Measurements from ENCODE around the gene DPYSL5. TPM values are rescaled to one million over a fixed set of nuclear protein-coding genes. Genes with fewer than 3 reads are reported as not detected.

DPYSL5 gene
- total and polyA plus RNA-seq, 4 donors: not detected

GRCh38 chr2:26985807-26986206 lies 137.9 kb downstream of the DPYSL5 start:
- no peak for ATAC-seq (ENCODE audit: low FRiP score)

DNA sequence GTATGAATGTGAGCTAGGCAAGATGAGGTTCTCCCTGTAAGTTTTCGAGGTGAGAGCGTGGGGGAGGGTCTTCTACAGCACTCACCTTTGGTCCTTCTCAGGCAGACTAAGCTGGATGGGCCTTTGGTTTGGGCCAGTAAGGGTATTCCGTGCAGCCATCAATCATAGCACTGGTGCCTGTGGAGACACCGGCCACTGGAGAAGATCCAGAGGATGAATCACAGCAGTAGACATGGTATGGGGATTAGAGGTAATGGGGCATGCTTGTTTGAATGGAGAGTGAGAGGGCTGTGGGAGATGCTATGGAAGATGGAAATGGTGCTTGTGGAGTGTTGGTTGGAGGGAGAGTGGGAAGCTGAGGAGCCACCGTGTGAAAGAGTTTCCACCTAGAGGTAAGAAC lies 138.6 kb downstream of the DPYSL5 start:
- Histone ChIP-seq H3K27me3 (ENCODE audit: control insufficient read depth in 1 of 2, insufficient read depth in 2 of 2, low read length in 1 of 2) (no peaks in the 10 kb centered on the region), H3K4me3 (ENCODE audit: low read length in 2 of 2) (no peak overlapping the region), H3K9me3 (ENCODE audit: control insufficient read depth, low read length) (no peaks in the 10 kb centered on the region), H3K36me3 (ENCODE audit: control insufficient read depth in 1 of 2, insufficient read depth in 2 of 2, low read length in 1 of 2) (no peaks in the 10 kb centered on the region), H3K4me1 (ENCODE audit: control insufficient read depth in 1 of 2, insufficient read depth in 2 of 2, low read length in 2 of 2) (peaks cover 0 to 2% of the 10 kb centered on the region in 2 donors), H3K27ac (ENCODE audit: low read depth in 1 of 2, low read length in 2 of 2) (no peak overlapping the region)
- WGBS, 2 donors: 89 to 91% methylated on average over 5 of the region's 5 CpGs
- intact Hi-C loops (cut with DNase I): no loop called here
- DNase-seq (no peak), ATAC-seq (ENCODE audit: low FRiP score) (no peak)

More at GRCh38 chr2:26985807-26986206, 137.9 kb downstream of the DPYSL5 start:
- intact Hi-C loops (cut with DNase I): no loop called here
- Histone ChIP-seq H3K27ac (ENCODE audit: low read depth in 1 of 2, low read length in 2 of 2) (no peak overlapping the region), H3K27me3 (ENCODE audit: control insufficient read depth in 1 of 2, insufficient read depth in 2 of 2, low read length in 1 of 2) (no peaks in the 10 kb centered on the region), H3K4me1 (ENCODE audit: control insufficient read depth in 1 of 2, insufficient read depth in 2 of 2, low read length in 2 of 2) (peaks cover 0 to 2% of the 10 kb centered on the region in 2 donors), H3K9me3 (ENCODE audit: control insufficient read depth, low read length) (no peaks in the 10 kb centered on the region), H3K4me3 (ENCODE audit: low read length in 2 of 2) (no peak overlapping the region), H3K36me3 (ENCODE audit: control insufficient read depth in 1 of 2, insufficient read depth in 2 of 2, low read length in 1 of 2) (no peaks in the 10 kb centered on the region)
- no peak for DNase-seq
- 84 to 85% methylated on average over 4 of the region's 4 CpGs for WGBS, 2 donors

DNA sequence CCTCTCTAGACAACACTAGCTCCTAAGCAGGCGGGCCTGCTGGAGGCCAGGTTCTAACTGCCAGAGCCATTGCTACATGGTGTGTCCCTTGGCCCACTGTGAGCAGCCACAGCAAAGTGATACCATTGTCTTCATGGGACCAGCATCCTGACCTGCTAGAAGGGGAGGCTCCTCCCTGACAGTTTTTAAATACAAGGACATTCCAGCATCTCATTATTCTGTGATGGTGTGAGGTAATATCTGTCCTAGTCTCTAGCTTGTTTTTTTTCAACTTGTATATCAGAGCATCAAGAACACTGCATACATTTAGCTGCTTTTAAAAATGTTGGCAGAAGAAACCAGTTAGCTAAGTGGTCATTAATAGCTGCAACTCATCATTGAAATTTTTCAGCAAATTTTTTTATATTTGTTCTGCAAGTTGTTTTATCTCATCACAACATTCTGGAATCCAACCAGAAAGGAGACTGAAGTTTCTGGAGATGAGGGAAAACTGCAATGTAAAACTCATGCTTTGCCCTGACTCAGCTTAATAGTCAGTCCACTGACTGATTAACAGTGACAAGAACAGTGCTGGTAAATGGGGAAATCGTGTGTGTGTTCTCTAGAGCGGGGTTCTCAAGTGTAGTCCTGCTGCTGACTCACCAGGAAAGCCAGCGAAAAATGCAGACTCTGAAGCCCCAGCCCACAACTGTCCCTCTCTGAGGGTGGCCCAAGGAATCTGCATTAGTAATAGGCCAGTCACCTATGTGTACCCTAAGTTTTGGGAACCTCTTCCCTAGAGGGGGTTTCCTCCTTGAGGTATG lies 140.3 kb downstream of the DPYSL5 start:
- intact Hi-C loops (cut with DNase I): no loop called here
- Histone ChIP-seq H3K9me3 (ENCODE audit: control insufficient read depth, low read length) (no peaks in the 10 kb centered on the region), H3K27ac (ENCODE audit: low read depth in 1 of 2, low read length in 2 of 2) (no peak overlapping the region), H3K27me3 (ENCODE audit: control insufficient read depth in 1 of 2, insufficient read depth in 2 of 2, low read length in 1 of 2) (no peaks in the 10 kb centered on the region), H3K36me3 (ENCODE audit: control insufficient read depth in 1 of 2, insufficient read depth in 2 of 2, low read length in 1 of 2) (no peaks in the 10 kb centered on the region), H3K4me3 (ENCODE audit: low read length in 2 of 2) (no peak overlapping the region), H3K4me1 (ENCODE audit: control insufficient read depth in 1 of 2, insufficient read depth in 2 of 2, low read length in 2 of 2) (no peaks in the 10 kb centered on the region)
- DNase-seq: no peak
- ATAC-seq (ENCODE audit: low FRiP score): no peak
- 71 to 73% methylated on average over 4 of the region's 4 CpGs for WGBS, 2 donors

DNA sequence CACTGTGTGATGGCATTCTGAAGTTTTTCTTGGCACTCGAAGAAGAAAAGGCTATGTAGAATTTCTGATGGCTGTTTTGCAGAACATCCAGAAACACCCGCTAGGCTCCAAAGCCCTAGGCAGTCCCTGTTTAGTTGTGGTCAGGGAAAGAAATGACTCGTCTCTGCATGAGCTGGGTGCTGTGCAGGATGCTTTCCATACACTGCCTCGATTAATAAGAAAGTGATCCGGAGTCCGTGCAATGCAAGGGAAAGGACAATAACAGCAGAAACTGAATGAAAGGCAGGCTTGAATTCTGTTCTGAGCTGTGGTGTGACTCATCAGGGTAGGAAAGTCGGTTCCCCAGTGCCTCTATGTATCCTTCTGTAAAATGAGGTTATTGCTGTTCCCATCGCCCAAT lies 141.2 kb downstream of the DPYSL5 start:
- ATAC-seq (ENCODE audit: low FRiP score) (no peak), DNase-seq (no peak)
- no peaks in the 10 kb centered on the region for H3K36me3 ChIP-seq (ENCODE audit: control insufficient read depth in 1 of 2, insufficient read depth in 2 of 2, low read length in 1 of 2)
- no peaks in the 10 kb centered on the region for H3K9me3 ChIP-seq (ENCODE audit: control insufficient read depth, low read length)
- intact Hi-C loops (cut with DNase I): no loop called here
- no peaks in the 10 kb centered on the region for H3K4me1 ChIP-seq (ENCODE audit: control insufficient read depth in 1 of 2, insufficient read depth in 2 of 2, low read length in 2 of 2)
- no peaks in the 10 kb centered on the region for H3K27me3 ChIP-seq (ENCODE audit: control insufficient read depth in 1 of 2, insufficient read depth in 2 of 2, low read length in 1 of 2)
- 82 to 87% methylated on average over 8 of the region's 8 CpGs for WGBS, 2 donors
- H3K4me3 ChIP-seq (ENCODE audit: low read length in 2 of 2): no peak overlapping the region
- no peak overlapping the region for H3K27ac ChIP-seq (ENCODE audit: low read depth in 1 of 2, low read length in 2 of 2)

GRCh38 chr2:26991717-26992116 lies 143.8 kb downstream of the DPYSL5 start:
- no peaks in the 10 kb centered on the region for H3K36me3 ChIP-seq (ENCODE audit: control insufficient read depth in 1 of 2, insufficient read depth in 2 of 2, low read length in 1 of 2)
- no peaks in the 10 kb centered on the region for H3K27me3 ChIP-seq (ENCODE audit: control insufficient read depth in 1 of 2, insufficient read depth in 2 of 2, low read length in 1 of 2)
- 68 to 80% methylated on average over 5 of the region's 5 CpGs for WGBS, 2 donors
- no peaks in the 10 kb centered on the region for H3K9me3 ChIP-seq (ENCODE audit: control insufficient read depth, low read length)
- H3K4me1 ChIP-seq (ENCODE audit: control insufficient read depth in 1 of 2, insufficient read depth in 2 of 2, low read length in 2 of 2): no peaks in the 10 kb centered on the region
- DNase-seq: no peak
- H3K4me3 ChIP-seq (ENCODE audit: low read length in 2 of 2): no peak overlapping the region
- no peak overlapping the region for H3K27ac ChIP-seq (ENCODE audit: low read depth in 1 of 2, low read length in 2 of 2)
- no peak for ATAC-seq (ENCODE audit: low FRiP score)
- intact Hi-C loops (cut with DNase I): no loop called here

DNA sequence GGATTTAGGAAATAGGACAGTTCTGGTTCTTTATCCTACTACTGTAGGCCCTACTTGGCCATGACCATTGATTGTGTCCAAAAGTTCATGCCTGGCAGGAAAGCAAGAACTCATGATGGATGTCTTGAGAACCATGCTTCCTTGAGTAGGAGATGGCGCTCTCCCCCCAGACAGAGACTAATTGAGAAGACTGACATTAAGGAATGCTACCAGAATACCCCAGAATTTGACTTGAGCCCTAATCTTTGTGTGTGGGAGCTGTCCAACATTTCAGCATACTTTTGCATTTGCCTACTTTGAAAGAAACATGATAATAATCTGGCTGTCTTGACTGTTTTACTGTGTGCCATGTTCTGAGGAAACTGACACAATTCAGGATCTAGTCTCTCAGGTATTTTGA lies 145.8 kb downstream of the DPYSL5 start:
- ATAC-seq (ENCODE audit: low FRiP score) (no peak), DNase-seq (no peak)
- intact Hi-C loops (cut with DNase I): no loop called here
- Histone ChIP-seq H3K9me3 (ENCODE audit: control insufficient read depth, low read length) (no peaks in the 10 kb centered on the region), H3K36me3 (ENCODE audit: control insufficient read depth in 1 of 2, insufficient read depth in 2 of 2, low read length in 1 of 2) (no peaks in the 10 kb centered on the region), H3K4me3 (ENCODE audit: low read length in 2 of 2) (no peak overlapping the region), H3K27me3 (ENCODE audit: control insufficient read depth in 1 of 2, insufficient read depth in 2 of 2, low read length in 1 of 2) (no peaks in the 10 kb centered on the region), H3K4me1 (ENCODE audit: control insufficient read depth in 1 of 2, insufficient read depth in 2 of 2, low read length in 2 of 2) (no peaks in the 10 kb centered on the region), H3K27ac (ENCODE audit: low read depth in 1 of 2, low read length in 2 of 2) (no peak overlapping the region)
- 75 to 79% methylated on average over 1 of the region's 1 CpG for WGBS, 2 donors

- intact Hi-C loops (cut with DNase I): no loop called here
- H3K36me3 ChIP-seq (ENCODE audit: control insufficient read depth in 1 of 2, insufficient read depth in 2 of 2, low read length in 1 of 2): no peaks in the 10 kb centered on the region
- WGBS, 2 donors: 85 to 86% methylated on average over 1 of the region's 1 CpG
- ATAC-seq (ENCODE audit: low FRiP score): no peak
- no peaks in the 10 kb centered on the region for H3K9me3 ChIP-seq (ENCODE audit: control insufficient read depth, low read length)
- DNase-seq: no peak
- H3K27ac ChIP-seq (ENCODE audit: low read depth in 1 of 2, low read length in 2 of 2): no peak overlapping the region
- H3K4me1 ChIP-seq (ENCODE audit: control insufficient read depth in 1 of 2, insufficient read depth in 2 of 2, low read length in 2 of 2): no peaks in the 10 kb centered on the region
- no peaks in the 10 kb centered on the region for H3K27me3 ChIP-seq (ENCODE audit: control insufficient read depth in 1 of 2, insufficient read depth in 2 of 2, low read length in 1 of 2)
- H3K4me3 ChIP-seq (ENCODE audit: low read length in 2 of 2): no peak overlapping the region
Observed at GRCh38 chr2:26994983-26995382, 147.1 kb downstream of the DPYSL5 start.

DNA sequence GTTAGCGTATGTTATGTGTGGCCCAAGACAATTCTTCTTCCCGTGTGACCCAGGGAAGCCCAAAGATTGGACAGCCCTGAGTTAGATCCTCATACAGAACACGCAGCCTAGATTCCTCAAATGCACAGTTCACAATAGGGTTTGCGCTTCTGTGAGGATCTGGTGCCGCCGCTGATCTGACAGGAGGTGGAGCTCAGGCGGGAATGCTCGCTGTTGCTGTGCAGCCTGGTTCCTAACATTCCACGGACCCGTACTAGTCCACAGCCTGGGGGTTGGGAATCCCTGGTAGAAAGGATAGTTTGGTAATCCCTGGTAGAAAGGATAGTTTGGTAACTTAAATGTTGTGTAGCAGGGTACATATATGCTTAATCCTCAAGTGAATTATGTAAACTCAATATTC lies 149.5 kb downstream of the DPYSL5 start:
- 71 to 76% methylated on average over 10 of the region's 10 CpGs for WGBS, 2 donors
- ATAC-seq (ENCODE audit: low FRiP score): no peak
- Histone ChIP-seq H3K27ac (ENCODE audit: low read depth in 1 of 2, low read length in 2 of 2) (no peak overlapping the region), H3K27me3 (ENCODE audit: control insufficient read depth in 1 of 2, insufficient read depth in 2 of 2, low read length in 1 of 2) (no peaks in the 10 kb centered on the region), H3K9me3 (ENCODE audit: control insufficient read depth, low read length) (no peaks in the 10 kb centered on the region), H3K36me3 (ENCODE audit: control insufficient read depth in 1 of 2, insufficient read depth in 2 of 2, low read length in 1 of 2) (no peaks in the 10 kb centered on the region), H3K4me1 (ENCODE audit: control insufficient read depth in 1 of 2, insufficient read depth in 2 of 2, low read length in 2 of 2) (no peaks in the 10 kb centered on the region), H3K4me3 (ENCODE audit: low read length in 2 of 2) (no peak overlapping the region)
- intact Hi-C loops (cut with DNase I): no loop called here
- no peak for DNase-seq

DNA sequence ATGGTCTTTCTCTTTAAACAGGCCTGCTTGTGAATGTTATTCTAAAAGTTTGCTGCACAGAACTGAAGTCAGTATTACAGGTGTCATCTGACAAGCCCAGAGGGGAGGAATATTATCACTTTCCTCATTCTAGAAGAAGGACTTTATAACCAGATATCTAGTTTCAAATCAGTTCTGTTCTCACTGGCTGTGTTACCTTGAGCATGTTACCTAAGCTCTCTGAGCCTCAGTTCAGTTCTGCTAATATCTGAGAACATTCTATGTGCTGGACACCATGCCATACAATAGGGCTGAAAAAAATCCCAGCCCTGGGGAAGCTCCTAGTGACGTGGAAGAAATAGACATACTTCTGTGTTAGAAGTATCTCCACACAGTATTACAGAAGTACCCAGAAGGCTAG lies 150.4 kb downstream of the DPYSL5 start:
- Histone ChIP-seq H3K27ac (ENCODE audit: low read depth in 1 of 2, low read length in 2 of 2) (no peak overlapping the region), H3K4me1 (ENCODE audit: control insufficient read depth in 1 of 2, insufficient read depth in 2 of 2, low read length in 2 of 2) (no peaks in the 10 kb centered on the region), H3K9me3 (ENCODE audit: control insufficient read depth, low read length) (no peaks in the 10 kb centered on the region), H3K36me3 (ENCODE audit: control insufficient read depth in 1 of 2, insufficient read depth in 2 of 2, low read length in 1 of 2) (no peaks in the 10 kb centered on the region), H3K27me3 (ENCODE audit: control insufficient read depth in 1 of 2, insufficient read depth in 2 of 2, low read length in 1 of 2) (no peaks in the 10 kb centered on the region), H3K4me3 (ENCODE audit: low read length in 2 of 2) (no peak overlapping the region)
- intact Hi-C loops (cut with DNase I): no loop called here
- DNase-seq: no peak
- ATAC-seq (ENCODE audit: low FRiP score): no peak
- WGBS, 2 donors: 87 to 91% methylated on average over 1 of the region's 1 CpG
